K562 (cell line): ENCODE measurements around the gene ST3GAL3. TPM values are rescaled to one million over a fixed set of nuclear protein-coding genes. Genes with fewer than 3 reads are reported as not detected.

Experiments used
- HDGF ChIP-seq: fragments of 450-650 bp; IDR thresholded peaks from 2 replicates; pipeline ENCODE4 v1.6.1; 2016
- POLR2B ChIP-seq: fragments of 450-650 bp; IDR thresholded peaks from 2 replicates; pipeline ENCODE4 v1.6.1; 2018; ENCODE audit warnings: low read depth; ENCODE audit not compliant: partially characterized antibody
- RBM39 ChIP-seq: fragments of 200-400 bp; formaldehyde crosslinking; optimal IDR thresholded peaks from 2 replicates; pipeline ENCODE3; 2018; ENCODE audit warnings: low read depth, low read length
- RFX7 ChIP-seq: fragments of 250-450 bp; sonication (Bioruptor Pico); IDR thresholded peaks from 2 replicates; pipeline ENCODE4 v1.5.1; 2021; ENCODE audit warnings: mild to moderate bottlenecking
- SMAD1 ChIP-seq: fragments of 150-350 bp; IDR thresholded peaks from 2 replicates; pipeline ENCODE4 v1.6.1; 2014; ENCODE audit warnings: low read length, low read depth; ENCODE audit not compliant: partially characterized antibody
- SMARCE1 ChIP-seq: fragments of 450-650 bp; IDR thresholded peaks from 2 replicates; pipeline ENCODE4 v1.7.1; 2016; ENCODE audit warnings: mild to moderate bottlenecking
- ZFP1 ChIP-seq: fragments of 450-650 bp; formaldehyde crosslinking; IDR thresholded peaks from 2 replicates; pipeline ENCODE4 v1.4.0; 2020; ENCODE audit warnings: mild to moderate bottlenecking, mixed read lengths
- ZNF165 ChIP-seq: fragments of 250-450 bp; sonication (Bioruptor Pico); IDR thresholded peaks from 2 replicates; pipeline ENCODE4 v1.4.0; 2020; ENCODE audit warnings: borderline replicate concordance
- ZNF224 ChIP-seq: sonication (generic); formaldehyde crosslinking; IDR thresholded peaks from 2 replicates; pipeline ENCODE4 v1.8.0; 2022; ENCODE audit warnings: mild to moderate bottlenecking, missing genetic modification reagents
- ZNF551 ChIP-seq: fragments of 250-450 bp; sonication (Bioruptor Pico); IDR thresholded peaks from 2 replicates; pipeline ENCODE4 v1.5.0; 2021; ENCODE audit warnings: mild to moderate bottlenecking, moderate library complexity
- ZNF696 ChIP-seq: fragments of 250-450 bp; sonication (Bioruptor Pico); conservative IDR thresholded peaks from 2 replicates; pipeline ENCODE4 v1.4.0; 2020; ENCODE audit warnings: mild to moderate bottlenecking, moderate library complexity
- polyA plus RNA-seq, 8 experiments: library from polyadenylated mRNA; depleted of rRNA in 4 of 8; stranded (reverse) in 5 of 8; unstranded in 3 of 8; fragments of >200 nt; fragmentation: Nextera tagmentation in 2 of 8; fragmentation: Illumina TruSeq in 1 of 8; extraction: Ambion mirVana in 2 of 8; extraction: Trizol in 1 of 8; gene quantifications; 2 replicates each; pipeline versions ENCODE4 v1.2.1 to v1.2.3, GENCODE V29; 2011 to 2014; ENCODE audit warnings: inconsistent platforms in 1 of 8, missing spikeins in 1 of 8
- total RNA-seq, 7 experiments: library from RNA; depleted of rRNA in 6 of 7; stranded (reverse); fragments of >200 nt in 6 of 7; fragmentation: Illumina TruSeq in 2 of 7; extraction: Trizol in 2 of 7; gene quantifications; 2 replicates each; pipeline versions ENCODE4 v1.2.1 to v1.2.3, GENCODE V29; 2011 to 2021; ENCODE audit warnings: low replicate concordance in 1 of 7
- TF ChIP-seq, protein P1 (sequence below), 2 experiments: fragments of 450-650 bp in 1 of 2; sonication (generic) in 1 of 2; formaldehyde crosslinking in 1 of 2; IDR thresholded peaks; 2 replicates each; pipeline versions ENCODE4 v1.7.1 to v1.9.0; 2016 to 2022; ENCODE audit warnings: inconsistent platforms in 1 of 2, mild to moderate bottlenecking in 1 of 2, missing genetic modification reagents in 1 of 2
- TF ChIP-seq, protein P2 (sequence below): fragments of 150-350 bp; conservative IDR thresholded peaks from 2 replicates; pipeline ENCODE4 v1.6.1; 2014; ENCODE audit warnings: low read length
- TF ChIP-seq, protein P3 (sequence below): fragments of 250-450 bp; sonication (Bioruptor Pico); IDR thresholded peaks from 2 replicates; pipeline ENCODE4 v1.5.1; 2021; ENCODE audit warnings: mild to moderate bottlenecking

The ST3GAL3 gene
- total and polyA plus RNA-seq, 9 of the 15 experiments (the other 6 are each of a cell fraction or from before 2014, with no cell fraction given), result 1.2 to 18.9 (median 11.0) TPM

DNA sequence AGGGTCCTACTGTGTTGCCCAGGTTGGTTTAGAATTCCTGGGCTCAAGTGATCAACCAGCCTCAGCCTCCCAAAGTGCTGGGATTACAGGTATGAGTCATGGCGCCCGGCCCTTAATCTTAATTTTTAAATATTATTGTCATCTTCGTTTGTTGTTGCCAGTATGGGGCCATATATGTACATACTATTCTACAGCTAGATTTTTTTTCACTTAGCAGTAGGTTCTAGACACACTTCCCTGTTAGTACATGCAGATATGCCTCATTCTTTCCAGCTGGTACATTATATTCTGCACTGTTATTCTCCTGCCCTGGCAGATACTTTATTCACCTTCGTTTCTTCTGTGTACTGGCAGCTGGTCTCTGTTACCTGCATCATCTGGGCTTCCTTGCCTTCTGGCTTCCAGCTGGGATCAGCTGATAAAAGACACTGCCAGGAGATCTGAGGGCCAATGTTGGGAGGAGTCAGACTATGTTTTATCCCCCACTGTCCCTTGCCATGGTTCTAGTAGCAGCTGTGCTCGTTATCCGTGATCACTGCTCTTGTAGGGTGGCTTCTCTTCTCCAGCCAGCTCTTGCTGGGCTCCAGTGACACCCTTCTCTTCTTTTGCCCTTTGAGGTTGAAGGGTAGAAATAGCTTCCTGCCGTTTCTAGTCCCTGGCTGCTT lies 24.7 kb downstream of the ST3GAL3 start (continued):
- TF ChIP-seq, protein P1, sequence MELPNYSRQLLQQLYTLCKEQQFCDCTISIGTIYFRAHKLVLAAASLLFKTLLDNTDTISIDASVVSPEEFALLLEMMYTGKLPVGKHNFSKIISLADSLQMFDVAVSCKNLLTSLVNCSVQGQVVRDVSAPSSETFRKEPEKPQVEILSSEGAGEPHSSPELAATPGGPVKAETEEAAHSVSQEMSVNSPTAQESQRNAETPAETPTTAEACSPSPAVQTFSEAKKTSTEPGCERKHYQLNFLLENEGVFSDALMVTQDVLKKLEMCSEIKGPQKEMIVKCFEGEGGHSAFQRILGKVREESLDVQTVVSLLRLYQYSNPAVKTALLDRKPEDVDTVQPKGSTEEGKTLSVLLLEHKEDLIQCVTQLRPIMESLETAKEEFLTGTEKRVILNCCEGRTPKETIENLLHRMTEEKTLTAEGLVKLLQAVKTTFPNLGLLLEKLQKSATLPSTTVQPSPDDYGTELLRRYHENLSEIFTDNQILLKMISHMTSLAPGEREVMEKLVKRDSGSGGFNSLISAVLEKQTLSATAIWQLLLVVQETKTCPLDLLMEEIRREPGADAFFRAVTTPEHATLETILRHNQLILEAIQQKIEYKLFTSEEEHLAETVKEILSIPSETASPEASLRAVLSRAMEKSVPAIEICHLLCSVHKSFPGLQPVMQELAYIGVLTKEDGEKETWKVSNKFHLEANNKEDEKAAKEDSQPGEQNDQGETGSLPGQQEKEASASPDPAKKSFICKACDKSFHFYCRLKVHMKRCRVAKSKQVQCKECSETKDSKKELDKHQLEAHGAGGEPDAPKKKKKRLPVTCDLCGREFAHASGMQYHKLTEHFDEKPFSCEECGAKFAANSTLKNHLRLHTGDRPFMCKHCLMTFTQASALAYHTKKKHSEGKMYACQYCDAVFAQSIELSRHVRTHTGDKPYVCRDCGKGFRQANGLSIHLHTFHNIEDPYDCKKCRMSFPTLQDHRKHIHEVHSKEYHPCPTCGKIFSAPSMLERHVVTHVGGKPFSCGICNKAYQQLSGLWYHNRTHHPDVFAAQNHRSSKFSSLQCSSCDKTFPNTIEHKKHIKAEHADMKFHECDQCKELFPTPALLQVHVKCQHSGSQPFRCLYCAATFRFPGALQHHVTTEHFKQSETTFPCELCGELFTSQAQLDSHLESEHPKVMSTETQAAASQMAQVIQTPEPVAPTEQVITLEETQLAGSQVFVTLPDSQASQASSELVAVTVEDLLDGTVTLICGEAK (IDR thresholded peaks at IDR 0.05), result no peak
- TF ChIP-seq, protein P1 (CRISPR knock-in tag; IDR thresholded peaks at IDR 0.05), result no peak
- TF ChIP-seq SMARCE1 (no peak; the same call in 1 of the 2 replicates), ZNF696 (CRISPR knock-in tag) (no peak), HDGF (no peak), RBM39 (no peak), ZNF224 (CRISPR knock-in tag) (no peak), POLR2B (no peak), ZNF551 (CRISPR knock-in tag) (no peak), ZNF165 (no peak), ZFP1 (CRISPR knock-in tag) (no peak), SMAD1 (no peak), RFX7 (CRISPR knock-in tag) (no peak)
- TF ChIP-seq, protein P2, sequence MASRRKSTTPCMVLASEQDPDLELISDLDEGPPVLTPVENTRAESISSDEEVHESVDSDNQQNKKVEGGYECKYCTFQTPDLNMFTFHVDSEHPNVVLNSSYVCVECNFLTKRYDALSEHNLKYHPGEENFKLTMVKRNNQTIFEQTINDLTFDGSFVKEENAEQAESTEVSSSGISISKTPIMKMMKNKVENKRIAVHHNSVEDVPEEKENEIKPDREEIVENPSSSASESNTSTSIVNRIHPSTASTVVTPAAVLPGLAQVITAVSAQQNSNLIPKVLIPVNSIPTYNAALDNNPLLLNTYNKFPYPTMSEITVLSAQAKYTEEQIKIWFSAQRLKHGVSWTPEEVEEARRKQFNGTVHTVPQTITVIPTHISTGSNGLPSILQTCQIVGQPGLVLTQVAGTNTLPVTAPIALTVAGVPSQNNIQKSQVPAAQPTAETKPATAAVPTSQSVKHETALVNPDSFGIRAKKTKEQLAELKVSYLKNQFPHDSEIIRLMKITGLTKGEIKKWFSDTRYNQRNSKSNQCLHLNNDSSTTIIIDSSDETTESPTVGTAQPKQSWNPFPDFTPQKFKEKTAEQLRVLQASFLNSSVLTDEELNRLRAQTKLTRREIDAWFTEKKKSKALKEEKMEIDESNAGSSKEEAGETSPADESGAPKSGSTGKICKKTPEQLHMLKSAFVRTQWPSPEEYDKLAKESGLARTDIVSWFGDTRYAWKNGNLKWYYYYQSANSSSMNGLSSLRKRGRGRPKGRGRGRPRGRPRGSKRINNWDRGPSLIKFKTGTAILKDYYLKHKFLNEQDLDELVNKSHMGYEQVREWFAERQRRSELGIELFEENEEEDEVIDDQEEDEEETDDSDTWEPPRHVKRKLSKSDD, result no peak
- TF ChIP-seq, protein P3, sequence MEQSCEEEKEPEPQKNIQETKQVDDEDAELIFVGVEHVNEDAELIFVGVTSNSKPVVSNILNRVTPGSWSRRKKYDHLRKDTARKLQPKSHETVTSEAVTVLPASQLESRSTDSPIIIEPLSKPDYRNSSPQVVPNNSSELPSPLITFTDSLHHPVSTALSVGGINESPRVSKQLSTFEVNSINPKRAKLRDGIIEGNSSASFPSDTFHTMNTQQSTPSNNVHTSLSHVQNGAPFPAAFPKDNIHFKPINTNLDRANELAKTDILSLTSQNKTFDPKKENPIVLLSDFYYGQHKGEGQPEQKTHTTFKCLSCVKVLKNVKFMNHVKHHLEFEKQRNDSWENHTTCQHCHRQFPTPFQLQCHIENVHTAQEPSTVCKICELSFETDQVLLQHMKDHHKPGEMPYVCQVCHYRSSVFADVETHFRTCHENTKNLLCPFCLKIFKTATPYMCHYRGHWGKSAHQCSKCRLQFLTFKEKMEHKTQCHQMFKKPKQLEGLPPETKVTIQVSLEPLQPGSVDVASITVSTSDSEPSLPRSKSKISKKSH (CRISPR knock-in tag), result no peak
